Activated CD4-positive, alpha-beta T cell treated with anti-CD3 and anti-CD28 coated beads, Interleukin-2, Interleukin-6, amounts not matched to agents 100 ng/mL and 50 ng/mL, durations not matched to agents 16 hours and 8 hours (primary cell): Measurements from ENCODE around the gene PIGZ.

Source experiments
- DNase-seq: peaks from one replicate; pipeline ENCODE4 v3.0.0-alpha.2; 2020

PIGZ gene

DNA sequence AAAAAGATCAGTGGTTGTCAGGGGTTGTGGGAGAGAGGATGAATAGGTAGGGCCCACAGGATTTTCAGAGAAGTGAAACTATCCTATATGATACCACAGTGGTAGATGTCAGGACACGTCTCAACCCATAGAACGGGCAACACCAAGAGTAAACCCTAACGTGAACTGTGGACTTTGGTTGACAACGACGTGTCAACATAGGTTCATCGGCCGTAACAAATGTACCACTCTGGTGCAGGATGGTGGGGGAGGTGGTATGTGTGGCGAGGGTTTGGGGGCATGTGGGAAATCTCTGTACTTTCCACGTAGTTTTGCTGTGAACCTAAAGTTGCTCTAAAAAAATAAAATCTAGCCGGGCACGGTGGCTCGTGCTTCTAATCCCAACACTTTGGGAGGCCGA, 13.0 kb upstream of the PIGZ start:
- no peak for DNase-seq

DNA sequence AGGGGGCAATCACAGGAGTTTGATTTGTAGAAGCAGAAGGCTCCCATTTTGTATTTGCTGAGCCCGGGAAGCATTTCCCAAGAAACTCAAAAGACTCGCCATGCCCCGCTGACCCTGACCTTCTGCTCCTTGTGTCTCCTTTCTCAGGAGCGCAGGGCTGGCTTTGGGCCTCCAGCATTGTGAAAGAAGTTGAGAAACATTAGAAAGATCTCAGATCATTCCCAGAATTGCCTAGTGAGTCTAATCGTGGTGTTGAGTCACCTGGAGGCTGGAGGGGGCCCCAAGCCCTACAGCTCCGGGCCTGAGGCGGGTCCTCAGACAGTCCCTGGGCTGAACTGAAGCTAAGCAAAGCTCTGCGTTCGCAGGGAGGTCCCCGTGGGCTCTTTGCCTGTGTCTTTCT, 10.9 kb upstream of the PIGZ start:
- no peak for DNase-seq

DNA sequence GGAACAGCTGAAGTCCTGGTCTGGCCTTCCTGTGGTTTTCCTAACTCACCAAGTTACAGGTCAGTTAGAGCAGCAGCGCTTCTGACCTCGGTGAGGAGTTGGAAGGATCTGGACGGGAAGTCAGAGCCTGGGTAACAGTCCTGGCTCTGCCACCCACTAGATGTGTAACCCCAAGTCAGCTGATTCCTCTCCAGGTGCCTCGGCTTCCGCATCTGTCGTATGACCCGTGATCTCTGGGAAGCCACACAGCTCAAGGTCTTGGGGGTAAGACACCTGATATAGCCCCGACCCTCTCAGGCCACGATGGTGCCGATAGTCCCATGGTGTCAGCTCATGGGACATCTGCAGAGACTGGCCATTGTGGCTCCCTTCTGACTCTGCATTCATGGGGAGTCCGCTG, 8.3 kb upstream of the PIGZ start:
- DNase-seq: no peak

DNA sequence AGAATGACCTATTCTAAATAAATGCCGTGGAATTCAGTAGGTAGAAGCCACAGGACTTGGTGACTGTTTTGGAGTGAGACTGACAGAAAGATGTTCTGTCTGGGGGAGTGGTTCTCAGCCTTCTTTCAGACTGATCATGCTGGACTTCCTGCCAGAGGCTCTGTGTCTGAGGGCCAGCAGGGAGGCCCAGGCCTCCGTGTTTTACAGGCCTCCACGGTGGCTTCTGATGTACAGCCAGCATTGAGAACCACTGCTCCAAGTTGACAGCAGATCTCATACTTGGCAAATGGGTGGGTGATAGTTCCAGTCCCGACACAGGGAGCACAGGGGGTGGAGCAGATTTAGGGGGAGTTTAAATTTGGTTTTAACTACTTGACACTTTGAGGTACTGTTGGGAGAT, 6.7 kb upstream of the PIGZ start:
- no peak for DNase-seq

DNA sequence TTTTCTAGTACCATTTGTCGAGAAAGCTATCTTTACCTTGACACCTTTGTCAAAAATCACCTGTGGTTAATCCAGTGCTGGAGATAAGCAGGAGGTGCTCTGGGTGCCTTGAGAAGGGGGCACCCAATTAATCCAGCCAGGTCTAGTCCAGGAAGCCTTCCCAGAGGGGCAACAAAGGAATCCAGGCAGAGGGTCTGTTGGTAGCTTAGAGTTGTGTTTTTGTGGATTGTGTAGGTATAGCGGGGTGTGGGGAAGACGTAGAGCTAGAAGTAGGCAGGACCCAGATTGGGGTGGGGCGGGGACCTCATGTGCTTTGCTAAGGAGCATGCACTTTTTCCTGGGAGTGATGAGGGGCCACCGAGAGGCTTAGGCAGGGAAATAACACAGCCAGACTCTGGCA, 6.0 kb upstream of the PIGZ start:
- DNase-seq: no peak

DNA sequence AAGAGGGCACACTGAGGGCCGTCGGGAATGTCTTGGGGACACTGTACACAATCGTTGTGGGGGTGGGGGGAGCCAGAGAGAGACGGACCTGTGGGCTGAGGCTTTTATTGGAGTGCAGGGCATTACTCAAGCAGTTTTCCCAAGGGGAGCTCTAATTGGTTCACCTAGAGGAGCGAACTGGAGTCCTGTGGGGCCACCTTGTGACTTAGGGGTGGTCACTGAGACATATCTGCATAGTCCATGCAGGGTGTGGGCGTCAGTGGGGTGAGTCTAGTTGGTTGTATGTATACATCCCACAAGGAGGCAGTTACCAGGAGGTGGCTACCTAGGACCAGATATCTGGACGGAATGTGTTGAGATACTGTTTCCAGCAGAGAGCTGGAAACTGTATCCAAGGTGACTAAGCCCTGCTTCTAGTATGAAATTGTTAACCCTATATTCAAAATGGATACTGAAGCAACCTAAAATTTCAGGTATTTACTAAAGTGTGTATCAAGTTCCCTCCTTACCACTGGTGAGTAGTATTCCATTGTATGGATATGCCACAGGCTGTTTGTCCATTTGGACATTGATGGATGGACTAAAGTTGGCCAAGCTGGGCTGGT, 2.6 kb upstream of the PIGZ start:
- no peak for DNase-seq

DNA sequence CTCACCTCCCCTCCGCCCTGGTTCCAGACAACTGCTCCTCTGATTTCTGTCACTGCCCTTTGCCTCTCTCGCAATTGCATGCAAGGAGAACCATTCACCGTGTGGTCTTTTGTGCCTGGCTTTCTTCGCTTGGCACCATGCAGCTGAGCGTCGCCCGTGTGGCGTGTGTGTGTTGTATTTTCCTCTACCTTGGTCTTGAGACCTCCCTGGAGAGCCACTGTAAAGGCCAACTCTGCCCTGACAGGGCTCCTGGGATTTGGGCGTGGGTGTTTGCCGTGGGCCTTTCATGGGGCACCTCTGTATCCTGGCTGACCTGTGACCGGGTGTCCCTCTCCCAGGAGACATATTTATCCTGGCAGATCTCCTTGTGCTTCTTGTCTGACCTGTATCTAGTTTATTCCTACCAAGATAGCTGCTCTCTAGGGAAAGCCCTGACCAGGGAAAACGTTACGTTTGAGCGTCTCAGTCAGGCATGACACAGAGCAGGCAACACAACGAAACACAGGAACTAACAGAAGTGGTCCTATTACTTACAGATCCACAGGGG, 2.0 kb upstream of the PIGZ start:
- DNase-seq: no peak

DNA sequence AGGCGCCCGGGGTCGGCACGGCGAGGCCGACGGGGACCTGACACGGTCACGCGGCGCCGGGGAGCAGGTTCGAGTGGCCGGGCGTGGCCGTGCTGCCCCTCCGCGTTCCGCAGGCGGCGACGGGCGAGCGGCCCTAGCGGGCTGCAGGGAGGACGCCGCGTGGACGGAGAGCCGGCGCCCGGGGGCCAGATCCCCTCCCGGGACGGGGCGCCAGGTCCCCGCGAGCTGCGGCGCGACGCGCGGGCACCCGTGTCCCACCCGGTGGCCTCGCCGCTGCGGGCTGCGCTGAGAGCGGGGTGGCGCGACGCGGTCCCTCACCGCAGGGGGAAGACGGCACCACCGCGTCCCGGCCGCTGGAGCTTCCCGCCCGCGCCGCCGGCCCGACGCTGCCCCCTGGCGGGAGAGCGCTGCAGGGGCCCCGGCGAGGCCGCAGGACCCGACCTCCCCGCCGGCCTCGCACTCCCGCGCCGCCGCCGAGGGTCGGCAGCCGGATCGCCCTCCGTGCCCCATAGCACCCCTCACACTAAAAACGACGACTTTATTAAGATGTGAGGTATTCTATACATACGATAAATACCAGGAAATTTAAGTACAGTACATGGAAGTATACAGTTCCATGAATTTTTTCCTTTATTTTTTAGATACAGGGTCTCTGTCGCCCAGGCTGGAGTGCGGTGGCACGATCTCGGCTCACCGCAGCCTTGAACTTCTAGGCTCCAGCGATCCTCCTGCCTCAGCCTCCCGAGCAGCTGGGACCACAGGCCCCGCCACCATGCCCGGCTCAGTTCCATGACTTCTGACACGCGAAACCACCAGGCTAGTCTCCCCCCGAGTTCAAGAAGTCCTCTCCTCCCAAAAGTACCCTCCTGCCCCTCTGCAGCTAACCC, 1.3 kb upstream of the PIGZ start:
- DNase-seq: peak; percentile 80

DNA sequence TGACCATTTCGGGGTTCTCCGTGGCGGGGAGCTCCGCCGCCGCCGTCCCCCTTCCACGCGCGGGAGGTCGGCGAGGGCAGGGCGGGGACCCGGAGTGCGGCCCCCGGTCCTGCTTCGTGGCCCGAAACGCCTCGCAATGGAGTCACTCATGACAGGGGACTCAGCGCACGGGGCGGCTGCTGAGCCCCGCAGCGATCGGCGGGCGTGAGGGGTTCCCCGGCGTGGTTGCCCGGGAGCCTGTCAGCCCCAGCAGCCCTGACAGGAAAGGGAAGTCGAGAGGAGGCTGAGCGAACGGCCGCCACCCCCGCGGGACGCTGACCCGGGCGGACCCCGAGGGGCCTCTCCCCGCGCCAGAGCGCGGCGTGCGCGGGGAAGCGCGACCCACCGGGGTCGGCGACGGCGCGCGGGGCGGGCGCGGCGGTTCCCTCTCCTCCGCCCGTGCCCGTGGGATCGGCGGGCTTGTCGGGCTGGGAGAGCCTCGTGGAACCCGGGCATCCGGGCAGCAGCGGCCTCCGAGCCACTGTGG, 564 bp upstream of the PIGZ start:
- DNase-seq: peak; percentile 49

DNA sequence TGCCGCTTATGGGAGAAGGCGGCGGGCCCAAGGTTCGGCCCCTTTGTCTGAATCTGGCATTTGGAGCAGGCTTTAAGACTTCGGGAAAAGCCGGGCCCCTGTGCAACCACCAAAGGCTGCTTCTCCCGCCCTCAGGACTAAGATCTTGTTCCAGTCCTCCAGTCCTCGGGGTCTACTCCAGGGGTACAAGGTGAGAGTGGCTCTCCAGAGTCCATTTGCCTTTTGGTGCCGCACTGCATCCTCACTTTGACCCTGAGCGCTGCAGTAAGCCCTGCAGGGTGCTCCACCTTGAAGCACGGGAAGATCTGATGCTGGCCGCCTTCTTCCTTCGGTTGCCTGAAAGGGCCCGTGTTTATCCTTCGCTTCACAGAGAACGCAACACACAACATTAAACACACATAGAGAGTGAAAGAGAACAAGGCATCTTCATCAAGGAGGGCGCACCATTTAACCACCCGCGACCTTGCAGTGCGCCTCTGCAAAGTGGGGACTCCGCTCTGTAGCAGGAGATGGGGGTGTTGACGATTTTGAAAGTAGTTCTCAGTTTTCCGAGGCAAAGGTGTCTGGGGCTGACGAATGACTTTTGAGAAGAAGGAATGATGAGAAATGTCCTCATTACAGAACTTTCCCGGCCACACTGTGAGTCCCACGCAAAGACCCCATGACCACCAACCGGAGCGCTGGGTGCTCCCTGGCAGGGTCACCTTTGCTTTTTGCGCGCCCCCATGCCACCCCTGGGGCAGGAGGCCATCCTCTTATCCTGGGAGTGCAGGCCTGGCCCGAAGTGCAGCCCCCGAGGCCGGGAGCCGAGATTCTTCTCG, 1.0 kb downstream of the PIGZ start:
- no peak for DNase-seq

DNA sequence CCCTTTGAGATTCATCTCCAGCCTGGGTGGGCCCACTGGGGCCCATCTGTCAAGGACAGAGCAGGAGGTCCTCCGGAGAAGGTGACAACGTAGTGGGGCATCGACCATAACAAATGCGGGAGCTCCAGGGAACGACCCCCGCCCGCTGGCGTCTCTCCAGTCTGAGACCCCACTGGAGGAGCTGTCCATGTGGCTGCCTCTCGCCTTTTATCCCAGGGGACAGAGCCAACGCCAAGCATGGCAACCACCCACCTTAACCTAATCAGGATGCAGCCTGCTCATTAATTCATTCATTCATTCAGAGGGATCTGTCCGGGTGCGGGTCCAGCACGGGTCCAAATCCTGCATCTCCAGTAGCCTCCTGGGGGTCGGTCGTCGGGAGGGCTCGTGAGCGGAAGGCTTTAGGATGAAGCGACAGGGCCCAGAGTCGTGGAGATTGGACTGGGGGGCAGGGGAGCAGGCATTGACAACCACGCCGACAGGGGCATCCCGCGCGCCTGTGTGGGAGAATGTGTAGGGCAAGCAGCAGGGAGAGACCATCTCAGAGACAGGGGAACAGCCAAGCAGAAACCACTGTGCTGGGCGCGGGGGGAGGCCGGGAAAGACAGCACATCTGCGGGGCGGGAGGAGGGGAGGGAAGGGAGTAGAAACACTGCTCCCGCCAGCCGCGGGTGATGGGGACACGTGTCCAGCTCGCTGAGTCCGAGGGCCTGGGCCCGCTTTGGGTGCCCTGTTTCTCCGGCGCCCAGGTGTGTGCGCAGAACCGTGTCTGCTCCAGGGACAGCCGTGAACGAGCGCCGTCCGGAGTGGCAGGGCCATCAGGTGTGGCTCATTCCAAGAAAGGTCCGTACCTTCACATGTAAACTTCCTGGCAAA, 1.9 kb downstream of the PIGZ start:
- DNase-seq: no peak

DNA sequence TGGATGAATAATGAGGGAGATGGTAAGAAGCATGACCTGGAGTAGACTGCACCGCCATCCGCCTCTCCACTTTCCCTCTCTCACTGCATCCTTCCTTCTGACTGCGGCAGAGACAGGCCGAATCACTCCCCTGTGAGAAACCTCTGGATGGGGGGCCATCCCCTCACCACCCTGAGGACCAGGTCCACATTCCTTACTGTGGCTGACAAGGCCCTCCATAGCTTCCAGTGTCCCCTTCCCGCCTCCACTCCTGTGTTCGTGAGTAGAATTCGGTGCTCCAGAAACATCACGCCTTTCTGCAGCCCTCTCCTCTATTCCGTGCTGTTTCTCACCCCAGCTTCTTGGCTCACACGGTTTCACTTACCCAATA, 2.8 kb downstream of the PIGZ start:
- DNase-seq: no peak

DNA sequence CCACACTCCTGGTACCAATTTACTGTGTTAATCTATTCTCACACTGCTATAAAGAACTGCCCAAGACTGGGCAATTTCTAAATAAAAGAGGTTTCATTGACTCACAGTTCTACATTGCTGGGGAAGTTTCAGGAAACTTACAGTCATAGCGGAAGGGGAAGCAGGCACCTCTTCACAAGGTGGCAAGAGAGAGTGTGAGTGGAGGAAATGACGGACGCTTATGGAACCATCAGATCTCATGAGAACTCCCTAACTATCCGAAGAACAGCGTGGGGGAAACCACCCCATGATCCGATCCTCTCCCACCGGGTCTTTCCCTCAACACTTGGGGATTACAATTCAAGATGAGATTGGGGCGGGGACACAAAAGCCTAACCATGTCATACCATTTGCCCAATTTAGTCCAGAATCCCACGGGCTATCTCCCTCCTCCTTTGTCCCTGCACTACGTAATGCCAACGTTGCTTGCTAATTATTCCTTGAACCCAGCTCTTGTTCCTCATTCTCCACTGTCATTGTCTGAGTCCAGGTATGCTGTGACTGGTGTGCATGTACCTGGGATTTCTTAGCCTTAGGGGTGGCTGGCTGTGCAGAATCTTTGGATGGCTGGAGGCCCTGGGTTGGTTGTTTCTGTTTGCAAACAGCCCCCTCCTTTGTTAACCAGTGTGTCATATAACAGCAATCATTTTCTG, 3.4 kb downstream of the PIGZ start:
- no peak for DNase-seq

DNA sequence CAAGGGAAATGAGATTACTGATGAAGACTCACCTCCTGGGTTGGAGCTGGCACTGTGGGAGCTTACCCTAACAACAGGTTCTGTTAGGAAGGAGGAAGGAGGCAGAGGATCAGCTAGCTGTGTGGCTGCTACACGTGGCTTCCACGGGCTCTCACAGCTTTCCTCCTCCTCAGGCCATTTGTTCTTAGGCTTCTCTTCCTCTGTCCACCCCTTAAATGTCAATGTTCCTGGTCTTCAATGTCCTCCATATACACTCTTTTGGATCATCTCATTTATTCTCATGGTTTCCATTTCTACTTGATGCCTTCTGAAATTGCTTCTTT, 5.0 kb downstream of the PIGZ start:
- DNase-seq: no peak

DNA sequence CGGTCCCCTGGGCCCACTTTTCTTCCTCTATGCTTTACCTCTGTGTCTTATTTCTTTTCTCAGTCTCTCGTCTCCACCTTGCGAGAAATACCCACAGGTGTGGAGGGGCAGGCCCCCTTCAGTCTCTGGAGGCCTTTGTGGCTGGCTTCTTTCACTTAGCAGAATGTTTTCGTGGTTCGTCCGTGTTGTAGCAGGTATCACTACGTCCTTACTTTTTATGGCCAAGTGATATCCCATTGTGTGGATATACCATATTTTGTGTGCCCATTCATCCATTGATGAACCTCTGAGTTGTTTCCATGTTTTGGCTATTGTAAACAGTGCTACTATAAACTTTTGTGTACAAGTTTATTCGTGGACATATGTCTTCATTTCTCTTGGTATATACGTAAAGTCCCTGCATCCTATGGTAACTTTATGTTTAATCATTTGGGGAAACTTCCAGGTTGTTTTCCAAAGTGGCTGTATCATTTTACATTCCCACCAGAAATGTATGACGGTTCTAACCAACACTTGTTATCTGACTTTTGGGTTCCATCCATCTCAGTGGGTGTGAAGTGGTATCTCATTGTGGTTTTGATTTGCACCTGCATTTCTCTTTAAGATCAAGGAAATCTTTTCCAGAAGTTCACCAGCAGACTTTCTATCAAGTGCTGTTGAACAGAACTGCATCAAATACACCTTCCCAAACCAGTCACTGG, 5.6 kb downstream of the PIGZ start:
- DNase-seq: no peak

DNA sequence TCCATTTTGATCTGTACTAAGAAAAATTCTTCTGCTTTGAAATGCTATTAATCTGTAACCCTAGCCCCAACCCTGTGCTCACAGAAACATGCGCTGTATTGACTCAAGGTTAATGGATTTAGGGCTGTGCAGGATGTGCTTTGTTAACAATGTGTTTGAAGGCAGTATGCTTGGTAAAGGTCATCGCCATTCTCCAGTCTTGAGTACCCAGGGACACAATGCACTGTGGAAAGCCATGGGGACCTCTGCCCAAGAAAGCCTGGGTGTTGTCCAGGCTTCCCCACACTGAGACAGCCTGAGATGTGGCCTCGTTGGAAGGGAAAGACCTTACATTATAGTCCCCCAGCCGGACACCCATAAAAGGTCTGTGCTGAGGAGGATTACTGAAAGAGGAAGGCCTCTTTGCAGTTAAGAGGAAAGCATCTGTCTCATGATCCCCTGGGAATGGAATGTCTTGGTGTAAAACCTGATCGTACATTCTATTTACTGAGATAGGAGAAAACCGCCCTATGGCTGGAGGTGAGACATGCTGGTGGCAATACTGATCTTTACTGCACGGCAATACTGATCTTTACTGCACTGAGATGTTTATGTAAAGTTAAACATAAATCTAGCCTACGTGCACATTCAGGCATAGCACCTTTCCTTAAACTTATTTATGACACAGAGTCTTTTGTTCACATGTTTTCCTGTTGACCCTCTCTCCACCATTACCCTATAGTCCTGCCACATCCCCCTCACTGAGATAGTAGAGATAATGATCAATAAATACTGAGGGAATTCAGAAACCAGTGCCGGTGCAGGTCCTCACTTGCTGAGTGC, 6.3 kb downstream of the PIGZ start:
- DNase-seq: no peak

DNA sequence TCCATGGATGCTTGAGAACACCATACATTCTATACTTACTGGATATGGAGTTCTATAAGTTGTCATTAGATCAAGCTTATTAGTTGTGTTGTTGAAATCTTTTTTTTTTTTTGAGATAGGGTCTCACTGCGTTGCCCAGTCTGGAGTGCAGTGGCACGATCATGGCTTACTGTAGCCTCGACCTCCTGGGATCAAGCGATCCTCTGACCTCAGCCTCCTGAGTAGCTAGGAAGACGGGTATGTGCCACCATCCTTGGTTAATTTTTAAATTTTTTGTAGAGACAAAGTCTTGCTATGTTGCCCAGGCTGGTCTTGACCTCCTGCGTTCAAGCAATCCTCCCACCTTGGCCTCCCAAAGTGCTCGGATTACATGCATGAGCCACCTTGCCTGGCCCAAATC, 13.8 kb downstream of the PIGZ start:
- DNase-seq: no peak

DNA sequence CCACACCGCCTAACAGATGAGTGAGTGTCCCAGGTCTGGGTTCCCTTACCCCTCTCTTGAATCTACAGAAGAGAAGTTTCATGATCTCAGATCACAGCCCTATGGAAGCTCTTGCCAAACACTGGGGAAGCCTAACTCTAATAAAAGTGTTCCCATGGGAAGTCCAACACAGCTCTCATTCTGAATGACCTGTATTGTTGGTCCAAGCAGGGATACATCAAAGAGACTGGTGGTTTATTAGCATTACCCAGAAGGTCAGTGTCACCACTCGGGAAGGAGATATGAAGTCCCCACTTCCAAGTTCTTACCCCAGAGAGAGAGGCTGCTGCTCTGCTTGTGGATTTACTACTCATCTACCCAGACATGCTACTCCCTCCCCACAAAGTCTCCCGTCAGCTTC, 17.3 kb downstream of the PIGZ start:
- no peak for DNase-seq

DNA sequence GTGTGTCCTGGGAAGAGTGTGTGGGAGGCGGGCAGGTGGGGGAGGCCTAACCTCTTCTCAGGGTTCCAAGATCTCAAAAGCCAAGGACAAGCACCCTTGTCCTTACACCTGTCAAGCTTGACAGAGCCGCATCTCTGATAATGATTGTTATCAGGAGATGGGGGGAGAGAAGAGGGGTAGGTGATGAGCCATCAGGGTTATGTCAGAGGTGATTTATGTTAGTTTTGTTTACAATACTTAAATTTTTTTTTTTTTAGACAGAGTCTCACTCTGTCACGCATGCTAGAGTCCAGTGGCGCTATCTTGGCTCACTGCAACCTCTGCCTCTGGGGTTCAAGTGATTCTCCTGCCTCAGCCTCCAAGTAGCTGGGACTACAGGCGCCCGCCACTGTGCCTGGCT, 18.9 kb downstream of the PIGZ start:
- DNase-seq: no peak

DNA sequence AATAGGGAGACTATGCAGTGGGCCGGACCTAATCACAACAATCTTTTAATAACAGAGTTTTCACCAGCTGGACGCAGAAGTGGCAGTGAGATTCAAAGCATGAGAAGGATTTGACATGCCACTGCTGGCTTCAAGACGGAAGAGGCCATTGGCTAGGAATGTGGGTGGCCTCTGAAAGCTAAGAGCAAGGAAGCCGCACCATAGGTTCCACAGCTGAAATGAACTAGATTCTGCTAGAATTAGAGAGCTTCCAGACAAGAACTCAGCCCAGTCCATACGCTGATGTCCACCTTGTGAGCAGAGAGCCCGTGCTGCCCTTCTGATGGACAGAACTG, 19.4 kb downstream of the PIGZ start:
- DNase-seq: no peak
